Stimulated activated CD8-positive, alpha-beta memory T cell treated with anti-CD3 and anti-CD28 coated beads, Interleukin-15, amount 100 ng/mL, for 24 hours (primary cell): ENCODE measurements around the gene CAMK2D.

Source experiments
- DNase-seq: peaks from one replicate; pipeline ENCODE4 v3.0.0-alpha.2; 2020; ENCODE audit warnings: low read depth

CAMK2D gene

GRCh38 chr4:113437129-113437528 lies 324.4 kb downstream of the CAMK2D start:
- no peak for DNase-seq

GRCh38 chr4:113436360-113436759 lies 325.2 kb downstream of the CAMK2D start:
- no peak for DNase-seq

GRCh38 chr4:113435893-113436292 lies 325.6 kb downstream of the CAMK2D start:
- DNase-seq: no peak

GRCh38 chr4:113434247-113434587 lies 327.3 kb downstream of the CAMK2D start:
- DNase-seq: no peak

- DNase-seq: no peak
Measured at GRCh38 chr4:113433536-113434246, 327.8 kb downstream of the CAMK2D start.

GRCh38 chr4:113433116-113433515 lies 328.4 kb downstream of the CAMK2D start:
- no peak for DNase-seq

- DNase-seq: no peak
Measured at GRCh38 chr4:113423631-113424030, 337.9 kb downstream of the CAMK2D start.

- DNase-seq: no peak
Measured at GRCh38 chr4:113420938-113421337, 340.6 kb downstream of the CAMK2D start.

- no peak for DNase-seq
Measured at GRCh38 chr4:113419631-113420030, 341.9 kb downstream of the CAMK2D start.

- DNase-seq: no peak
Measured at GRCh38 chr4:113411496-113411938, 350.0 kb downstream of the CAMK2D start.

- DNase-seq: no peak
Measured at GRCh38 chr4:113410686-113411085, 350.9 kb downstream of the CAMK2D start.

GRCh38 chr4:113409181-113409580 lies 352.4 kb downstream of the CAMK2D start:
- DNase-seq: no peak

GRCh38 chr4:113407409-113407808 lies 354.1 kb downstream of the CAMK2D start:
- DNase-seq: no peak

GRCh38 chr4:113406723-113407016 lies 354.9 kb downstream of the CAMK2D start:
- DNase-seq: no peak

- DNase-seq: no peak
Measured at GRCh38 chr4:113405874-113406722, 355.4 kb downstream of the CAMK2D start.

- no peak for DNase-seq
Measured at GRCh38 chr4:113404841-113405240, 356.7 kb downstream of the CAMK2D start.

- DNase-seq: no peak
Measured at GRCh38 chr4:113404167-113404571, 357.4 kb downstream of the CAMK2D start.
